Measurements from ENCODE around the gene RABL6.
"Not testable (repeated sequence)": the region's sequence is repeated elsewhere in the genome, so short reads cannot be mapped to it uniquely, and the experiment has no call there.

RABL6 gene

DNA sequence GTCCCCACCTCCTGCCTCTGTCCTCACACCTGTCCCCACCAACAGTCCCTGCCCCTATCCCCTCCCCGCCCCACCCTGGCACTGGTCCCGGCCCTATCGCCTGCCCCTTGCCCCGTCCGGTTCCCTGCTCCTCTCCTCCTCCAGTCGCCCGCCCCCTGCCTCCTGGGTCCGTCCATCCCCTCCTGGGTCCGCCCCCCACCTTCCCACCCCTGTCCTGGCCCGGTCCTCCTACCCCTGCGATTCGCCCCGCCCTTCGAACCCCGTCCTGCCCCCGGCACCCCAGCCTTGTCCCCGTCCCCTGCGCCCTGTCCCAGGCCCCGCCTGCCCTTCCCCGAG lies 58.0 kb downstream of the RABL6 start:
- DNase-seq (ENCODE audit: insufficient read length, low spot score) (no peak), FAIRE-seq (no peak)
- TF ChIP-seq, protein P1, sequence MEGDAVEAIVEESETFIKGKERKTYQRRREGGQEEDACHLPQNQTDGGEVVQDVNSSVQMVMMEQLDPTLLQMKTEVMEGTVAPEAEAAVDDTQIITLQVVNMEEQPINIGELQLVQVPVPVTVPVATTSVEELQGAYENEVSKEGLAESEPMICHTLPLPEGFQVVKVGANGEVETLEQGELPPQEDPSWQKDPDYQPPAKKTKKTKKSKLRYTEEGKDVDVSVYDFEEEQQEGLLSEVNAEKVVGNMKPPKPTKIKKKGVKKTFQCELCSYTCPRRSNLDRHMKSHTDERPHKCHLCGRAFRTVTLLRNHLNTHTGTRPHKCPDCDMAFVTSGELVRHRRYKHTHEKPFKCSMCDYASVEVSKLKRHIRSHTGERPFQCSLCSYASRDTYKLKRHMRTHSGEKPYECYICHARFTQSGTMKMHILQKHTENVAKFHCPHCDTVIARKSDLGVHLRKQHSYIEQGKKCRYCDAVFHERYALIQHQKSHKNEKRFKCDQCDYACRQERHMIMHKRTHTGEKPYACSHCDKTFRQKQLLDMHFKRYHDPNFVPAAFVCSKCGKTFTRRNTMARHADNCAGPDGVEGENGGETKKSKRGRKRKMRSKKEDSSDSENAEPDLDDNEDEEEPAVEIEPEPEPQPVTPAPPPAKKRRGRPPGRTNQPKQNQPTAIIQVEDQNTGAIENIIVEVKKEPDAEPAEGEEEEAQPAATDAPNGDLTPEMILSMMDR (IDR thresholded peaks at IDR 0.05; ENCODE audit: insufficient read depth, missing control alignments): no peak

DNA sequence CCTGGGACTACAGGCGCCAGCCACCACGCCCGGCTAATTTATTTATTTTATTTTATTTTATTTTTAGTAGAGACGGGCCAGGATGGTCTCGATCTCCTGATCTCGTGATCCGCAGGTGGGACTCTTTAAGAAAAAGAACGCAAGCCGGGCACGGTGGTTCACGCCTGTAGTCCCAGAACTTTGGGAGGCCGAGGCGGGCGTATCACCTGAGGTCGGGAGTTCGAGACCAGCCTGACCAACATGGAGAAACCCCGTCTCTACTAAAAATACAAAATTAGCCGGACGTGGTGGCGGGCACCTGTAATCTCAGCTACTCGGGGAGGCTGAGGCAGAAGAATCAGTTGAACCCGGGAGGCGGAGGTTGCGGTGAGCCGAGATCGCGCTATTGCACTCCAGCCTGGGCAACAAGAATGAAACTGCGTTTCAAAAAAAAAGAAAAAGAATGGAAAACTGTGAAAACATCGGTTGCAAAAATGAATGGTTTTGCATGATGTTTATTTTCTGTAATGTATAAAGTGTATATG lies 59.2 kb downstream of the RABL6 start:
- not testable (repeated sequence) for DNase-seq (ENCODE audit: insufficient read length, low spot score); FAIRE-seq

DNA sequence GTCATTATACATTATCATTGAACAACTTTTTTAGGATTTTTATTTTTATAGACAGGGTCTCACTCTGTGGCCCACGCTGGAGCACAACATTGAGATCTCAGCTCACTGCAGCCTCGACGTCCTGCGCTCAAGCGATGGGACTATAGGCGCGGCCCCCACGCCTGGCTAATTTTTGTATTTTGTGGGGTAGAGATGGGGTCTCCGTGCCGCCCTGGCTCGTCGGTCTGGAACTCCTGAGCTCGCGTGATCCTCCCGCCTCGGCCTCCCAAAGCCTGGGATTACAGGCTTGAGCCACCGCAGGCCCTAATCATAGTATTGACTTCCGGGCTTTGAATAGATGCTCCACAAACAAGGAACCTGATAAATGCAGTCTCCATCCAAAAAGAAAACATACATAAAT lies 59.7 kb downstream of the RABL6 start:
- TF ChIP-seq, protein P1 (IDR thresholded peaks at IDR 0.05; ENCODE audit: insufficient read depth, missing control alignments): no peak
- FAIRE-seq: no peak
- no peak for DNase-seq (ENCODE audit: insufficient read length, low spot score)

DNA sequence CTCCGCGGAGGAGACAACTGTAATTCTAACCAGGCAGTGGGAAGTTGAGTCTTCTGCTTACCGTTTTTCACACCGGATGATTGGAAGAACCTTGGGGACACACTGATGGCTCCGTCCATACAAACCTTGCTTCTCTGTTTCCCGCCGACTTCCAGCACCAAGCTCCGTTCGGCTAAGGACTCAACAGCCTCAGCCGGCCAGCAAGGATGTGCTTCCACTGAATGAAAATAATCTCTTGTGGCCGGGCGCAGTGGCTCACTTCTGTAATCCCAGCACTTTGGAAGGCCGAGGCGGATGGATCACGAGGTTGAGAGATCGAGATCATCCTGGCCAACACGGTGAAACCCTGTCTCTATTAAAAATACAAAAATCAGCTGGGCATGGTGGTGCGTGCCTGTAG lies 60.2 kb downstream of the RABL6 start:
- FAIRE-seq (no peak), DNase-seq (ENCODE audit: insufficient read length, low spot score) (no peak)

DNA sequence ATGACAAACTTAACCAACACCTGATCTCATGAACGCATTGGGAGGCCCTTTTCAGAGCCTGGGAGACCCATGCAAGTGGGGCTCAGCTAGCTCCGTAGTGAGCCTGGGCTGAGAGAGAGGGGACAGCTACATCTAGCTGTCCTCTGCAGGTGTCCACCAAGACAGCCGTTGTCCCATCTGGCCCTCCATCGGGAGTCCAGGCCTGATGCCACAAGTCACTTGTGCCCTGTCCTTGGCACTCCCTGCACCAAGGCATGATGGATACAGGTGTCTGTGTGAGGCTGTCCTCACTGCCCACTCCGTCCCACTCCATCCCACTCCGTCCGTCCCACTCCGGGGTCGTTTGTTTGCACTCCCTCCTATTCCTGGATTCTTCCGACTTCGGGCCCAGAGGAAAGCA lies 60.9 kb downstream of the RABL6 start:
- DNase-seq (ENCODE audit: insufficient read length, low spot score) (no peak), FAIRE-seq (no peak)
- TF ChIP-seq, protein P1 (IDR thresholded peaks at IDR 0.05; ENCODE audit: insufficient read depth, missing control alignments): no peak

More for the DNA sequence above, 60.2 kb downstream of the RABL6 start:
- TF ChIP-seq, protein P1 (IDR thresholded peaks at IDR 0.05; ENCODE audit: insufficient read depth, missing control alignments): no peak

DNA sequence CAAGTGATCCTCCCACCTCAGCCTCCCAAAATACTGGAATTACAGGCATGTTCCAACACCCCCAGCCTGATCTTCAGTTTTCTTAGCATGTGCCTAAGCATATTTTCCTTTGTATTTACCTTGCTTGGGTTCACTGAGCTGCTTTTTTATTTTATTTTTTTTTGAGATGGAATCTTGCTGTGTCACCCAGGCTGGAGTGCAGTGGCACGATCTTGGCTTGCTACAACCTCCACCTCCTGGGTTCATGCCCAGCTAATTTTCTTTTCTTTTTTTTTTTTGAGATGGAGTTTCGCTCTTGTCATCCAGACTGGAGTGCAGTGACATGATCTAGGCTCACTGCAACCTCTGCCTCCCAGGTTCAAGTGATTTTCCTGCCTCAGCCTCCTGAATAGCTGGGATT lies 61.9 kb downstream of the RABL6 start:
- DNase-seq (ENCODE audit: insufficient read length, low spot score); FAIRE-seq: not testable (repeated sequence)

DNA sequence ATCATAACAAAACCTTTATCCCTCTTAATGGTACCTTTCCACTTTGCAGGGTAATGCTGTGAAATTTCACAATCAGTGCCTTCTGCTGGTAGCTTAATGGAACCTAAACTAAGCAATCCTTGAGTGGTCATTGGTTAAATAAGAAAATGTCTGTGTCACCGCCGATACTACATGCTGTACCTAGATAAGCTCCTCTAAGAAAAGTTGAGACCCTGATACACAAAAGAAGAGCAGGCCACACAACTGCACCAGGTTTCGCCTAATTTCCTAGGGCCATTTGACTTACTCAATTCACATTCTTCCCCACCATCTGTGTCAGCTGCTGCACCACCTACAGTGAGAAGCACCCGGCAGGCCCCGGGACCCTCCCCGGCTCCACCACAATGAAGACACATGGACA lies 67.4 kb downstream of the RABL6 start:
- TF ChIP-seq, protein P1 (IDR thresholded peaks at IDR 0.05; ENCODE audit: insufficient read depth, missing control alignments): no peak
- no peak for DNase-seq (ENCODE audit: insufficient read length, low spot score)
- FAIRE-seq: no peak

DNA sequence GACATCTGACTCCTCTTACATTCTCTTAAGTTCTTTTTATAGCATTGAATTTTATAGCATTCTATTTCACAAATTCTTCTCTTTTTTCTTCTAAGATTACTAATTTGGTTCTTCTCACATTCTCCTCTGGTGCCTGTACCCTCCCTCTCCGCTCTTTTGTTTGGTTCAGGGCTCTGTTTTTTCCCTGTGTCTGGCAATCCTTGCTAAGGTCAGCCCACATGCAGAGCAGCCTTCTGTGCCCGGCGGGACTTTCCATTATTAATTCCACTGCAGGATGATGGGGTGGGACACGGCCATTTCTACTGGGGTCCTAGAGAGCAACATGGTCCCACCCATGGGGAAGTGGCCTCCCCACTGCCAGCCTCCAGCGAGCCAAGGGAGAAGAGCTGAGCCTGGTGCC lies 68.7 kb downstream of the RABL6 start:
- FAIRE-seq (no peak), DNase-seq (ENCODE audit: insufficient read length, low spot score) (no peak)
- TF ChIP-seq, protein P1 (IDR thresholded peaks at IDR 0.05; ENCODE audit: insufficient read depth, missing control alignments): no peak

All from D721Med (cell line).